HEK293 (cell line): ENCODE measurements around the gene ISOC2.

Experiments used
- EGR2 ChIP-seq: fragments of 450-650 bp; formaldehyde crosslinking; IDR thresholded peaks from 2 replicates; pipeline ENCODE4 v1.5.1; 2016; ENCODE audit warnings: low read depth, missing biosample characterization, missing genetic modification characterization
- GFI1B ChIP-seq: fragments of 450-650 bp; formaldehyde crosslinking; IDR thresholded peaks from 2 replicates; pipeline ENCODE4 v1.5.1; 2016; ENCODE audit warnings: missing biosample characterization, missing genetic modification characterization
- GLI2 ChIP-seq: fragments of 450-650 bp; formaldehyde crosslinking; IDR thresholded peaks from 2 replicates; pipeline ENCODE4; 2017; ENCODE audit warnings: missing biosample characterization, missing genetic modification characterization, low read depth, borderline replicate concordance
- REPIN1 ChIP-seq: fragments of 450-650 bp; formaldehyde crosslinking; IDR thresholded peaks from 2 replicates; pipeline ENCODE4 v1.5.1; 2017; ENCODE audit warnings: missing biosample characterization, missing genetic modification characterization, low read depth
- SCRT2 ChIP-seq: fragments of 450-650 bp; formaldehyde crosslinking; IDR thresholded peaks from 2 replicates; pipeline ENCODE4 v1.5.1; 2016; ENCODE audit warnings: missing biosample characterization, missing genetic modification characterization
- TRIM28 ChIP-seq: IDR thresholded peaks from 2 replicates; pipeline ENCODE4 v1.6.1; 2011; ENCODE audit warnings: low read length, control low read depth, borderline replicate concordance
- ZFHX2 ChIP-seq: fragments of 450-650 bp; formaldehyde crosslinking; conservative IDR thresholded peaks from 2 replicates; pipeline ENCODE4 v1.5.1; 2016; ENCODE audit warnings: missing biosample characterization, missing genetic modification characterization
- ZNF121 ChIP-seq: fragments of 450-650 bp; formaldehyde crosslinking; IDR thresholded peaks from 2 replicates; pipeline ENCODE4 v1.5.1; 2016; ENCODE audit warnings: missing biosample characterization, missing genetic modification characterization
- ZNF19 ChIP-seq: fragments of 450-650 bp; formaldehyde crosslinking; IDR thresholded peaks from 2 replicates; pipeline ENCODE4; 2016; ENCODE audit warnings: missing biosample characterization, missing genetic modification characterization, low read depth
- ZNF350 ChIP-seq: fragments of 450-650 bp; formaldehyde crosslinking; IDR thresholded peaks from 2 replicates; pipeline ENCODE4 v1.5.0; 2017; ENCODE audit warnings: missing biosample characterization, mild to moderate bottlenecking, missing genetic modification characterization
- ZNF354C ChIP-seq: fragments of 450-650 bp; formaldehyde crosslinking; IDR thresholded peaks from 2 replicates; pipeline ENCODE4 v1.5.1; 2016; ENCODE audit warnings: missing biosample characterization, missing genetic modification characterization, low read depth, borderline replicate concordance
- ZNF391 ChIP-seq: fragments of 450-650 bp; formaldehyde crosslinking; IDR thresholded peaks from 2 replicates; pipeline ENCODE4 v1.5.1; 2016; ENCODE audit warnings: low read depth, missing biosample characterization, missing genetic modification characterization, borderline replicate concordance
- ZNF404 ChIP-seq: fragments of 450-650 bp; formaldehyde crosslinking; IDR thresholded peaks from 2 replicates; pipeline ENCODE4 v1.5.1; 2017; ENCODE audit warnings: missing biosample characterization, missing genetic modification characterization
- ZNF530 ChIP-seq: fragments of 450-650 bp; formaldehyde crosslinking; IDR thresholded peaks from 2 replicates; pipeline ENCODE4 v1.5.1; 2016; ENCODE audit warnings: low read depth, missing biosample characterization, missing genetic modification characterization
- ZNF610 ChIP-seq: fragments of 450-650 bp; formaldehyde crosslinking; IDR thresholded peaks from 2 replicates; pipeline ENCODE4 v1.5.1; 2016; ENCODE audit warnings: missing biosample characterization, missing genetic modification characterization, borderline replicate concordance
- ZNF623 ChIP-seq: fragments of 450-650 bp; formaldehyde crosslinking; IDR thresholded peaks from 2 replicates; pipeline ENCODE4 v1.5.1; 2016; ENCODE audit warnings: missing biosample characterization, missing genetic modification characterization
- ZNF654 ChIP-seq: fragments of 450-650 bp; formaldehyde crosslinking; IDR thresholded peaks from 2 replicates; pipeline ENCODE4 v1.5.1; 2016; ENCODE audit warnings: low read depth, missing biosample characterization, missing genetic modification characterization
- ZNF76 ChIP-seq: fragments of 450-650 bp; formaldehyde crosslinking; IDR thresholded peaks from 2 replicates; pipeline ENCODE4; 2016; ENCODE audit warnings: low read depth, missing biosample characterization, missing genetic modification characterization, borderline replicate concordance
- ZNF768 ChIP-seq: fragments of 450-650 bp; formaldehyde crosslinking; IDR thresholded peaks from 2 replicates; pipeline ENCODE4 v1.5.1; 2018; ENCODE audit warnings: missing biosample characterization, mild to moderate bottlenecking, missing genetic modification characterization
- ZNF792 ChIP-seq: fragments of 450-650 bp; formaldehyde crosslinking; IDR thresholded peaks from 2 replicates; pipeline ENCODE4 v1.5.1; 2016; ENCODE audit warnings: missing biosample characterization, missing genetic modification characterization
- ZNF837 ChIP-seq: fragments of 450-650 bp; formaldehyde crosslinking; IDR thresholded peaks from 2 replicates; pipeline ENCODE4 v1.5.1; 2016; ENCODE audit warnings: missing biosample characterization, missing genetic modification characterization
- ZXDB ChIP-seq: fragments of 450-650 bp; formaldehyde crosslinking; IDR thresholded peaks from 2 replicates; pipeline ENCODE4 v1.5.1; 2016; ENCODE audit warnings: missing biosample characterization, missing genetic modification characterization
- TF ChIP-seq, protein P1 (sequence below): sonication (generic); formaldehyde crosslinking; IDR thresholded peaks from 2 replicates; pipeline ENCODE4 v1.8.1; 2022; ENCODE audit warnings: mild to moderate bottlenecking, moderate library complexity, missing genetic modification reagents
- TF ChIP-seq, protein P2 (sequence below): fragments of 450-650 bp; formaldehyde crosslinking; IDR thresholded peaks from 2 replicates; pipeline ENCODE4 v1.5.1; 2016; ENCODE audit warnings: missing biosample characterization, missing genetic modification characterization
- TF ChIP-seq, protein P3 (sequence below): fragments of 450-650 bp; formaldehyde crosslinking; optimal IDR thresholded peaks from 2 replicates; pipeline ENCODE3; 2016; ENCODE audit warnings: missing biosample characterization, mild to moderate bottlenecking, missing genetic modification characterization
- TF ChIP-seq, protein P4 (sequence below): fragments of 450-650 bp; formaldehyde crosslinking; IDR thresholded peaks from 2 replicates; pipeline ENCODE4 v1.5.1; 2016; ENCODE audit warnings: missing biosample characterization, missing genetic modification characterization, low read depth
- TF ChIP-seq, protein P5 (sequence below): fragments of 450-650 bp; formaldehyde crosslinking; IDR thresholded peaks from 2 replicates; pipeline ENCODE4 v1.5.1; 2016; ENCODE audit warnings: missing biosample characterization, missing genetic modification characterization
- TF ChIP-seq, protein P6 (sequence below): fragments of 450-650 bp; formaldehyde crosslinking; IDR thresholded peaks from 2 replicates; pipeline ENCODE4 v1.5.1; 2016; ENCODE audit warnings: missing biosample characterization, missing genetic modification characterization

ISOC2 gene

DNA sequence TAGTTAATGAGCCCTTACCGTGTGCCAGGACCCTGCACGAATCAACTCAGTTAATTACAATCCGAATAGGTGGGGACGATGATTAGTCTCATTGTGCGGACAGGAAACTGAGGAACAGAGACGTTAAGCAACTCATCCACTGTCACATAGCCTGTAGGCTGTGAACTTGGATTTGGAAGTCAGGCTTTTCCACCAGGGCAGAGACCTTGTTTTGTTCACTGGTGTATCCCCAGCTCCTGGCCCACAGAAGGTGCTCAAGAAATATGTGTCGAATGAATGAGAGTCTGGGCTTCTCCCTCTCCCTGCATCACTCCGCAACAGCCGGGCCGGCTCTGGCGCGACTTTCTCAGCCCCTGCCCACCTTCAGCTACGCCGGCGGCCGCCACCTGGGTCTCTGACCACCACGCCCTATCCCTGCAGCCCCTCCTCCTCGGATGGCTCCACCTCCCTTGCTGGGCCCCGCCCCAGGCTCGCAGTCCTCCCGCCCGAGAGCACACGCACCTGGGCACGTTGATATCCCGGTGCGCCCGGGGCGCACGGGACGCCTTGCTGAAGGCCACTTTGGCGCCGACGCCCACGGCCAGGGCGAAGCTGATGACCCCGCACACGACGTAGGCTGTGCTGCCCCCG, 19.6 kb downstream of the ISOC2 start (continued):
- TF ChIP-seq ZXDB (tag by site-specific recombination) (no peak), ZNF391 (tag by site-specific recombination) (no peak), EGR2 (tag by site-specific recombination) (0 out of 2 replicates have a peak, but pooled peaks have one; percentile 11), GLI2 (tag by site-specific recombination) (no peak), ZNF530 (no peak), ZNF121 (tag by site-specific recombination) (no peak), ZNF837 (no peak), ZNF610 (no peak), ZNF350 (no peak), SCRT2 (tag by site-specific recombination) (no peak), ZFHX2 (peak; percentile 72), ZNF768 (tag by site-specific recombination) (0 out of 2 replicates have a peak, but pooled peaks have one; percentile 27), ZNF654 (tag by site-specific recombination) (no peak), GFI1B (tag by site-specific recombination) (no peak), ZNF354C (no peak), TRIM28 (no peak), ZNF76 (tag by site-specific recombination) (no peak), ZNF623 (tag by site-specific recombination) (no peak), REPIN1 (tag by site-specific recombination) (no peak), ZNF404 (tag by site-specific recombination) (no peak), ZNF792 (tag by site-specific recombination) (no peak), ZNF19 (tag by site-specific recombination) (no peak)
- TF ChIP-seq, protein P1, sequence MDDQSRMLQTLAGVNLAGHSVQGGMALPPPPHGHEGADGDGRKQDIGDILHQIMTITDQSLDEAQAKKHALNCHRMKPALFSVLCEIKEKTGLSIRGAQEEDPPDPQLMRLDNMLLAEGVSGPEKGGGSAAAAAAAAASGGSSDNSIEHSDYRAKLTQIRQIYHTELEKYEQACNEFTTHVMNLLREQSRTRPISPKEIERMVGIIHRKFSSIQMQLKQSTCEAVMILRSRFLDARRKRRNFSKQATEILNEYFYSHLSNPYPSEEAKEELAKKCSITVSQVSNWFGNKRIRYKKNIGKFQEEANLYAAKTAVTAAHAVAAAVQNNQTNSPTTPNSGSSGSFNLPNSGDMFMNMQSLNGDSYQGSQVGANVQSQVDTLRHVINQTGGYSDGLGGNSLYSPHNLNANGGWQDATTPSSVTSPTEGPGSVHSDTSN (CRISPR knock-in tag), result 0 out of 2 replicates have a peak, but pooled peaks have one; percentile 22
- TF ChIP-seq, protein P2, sequence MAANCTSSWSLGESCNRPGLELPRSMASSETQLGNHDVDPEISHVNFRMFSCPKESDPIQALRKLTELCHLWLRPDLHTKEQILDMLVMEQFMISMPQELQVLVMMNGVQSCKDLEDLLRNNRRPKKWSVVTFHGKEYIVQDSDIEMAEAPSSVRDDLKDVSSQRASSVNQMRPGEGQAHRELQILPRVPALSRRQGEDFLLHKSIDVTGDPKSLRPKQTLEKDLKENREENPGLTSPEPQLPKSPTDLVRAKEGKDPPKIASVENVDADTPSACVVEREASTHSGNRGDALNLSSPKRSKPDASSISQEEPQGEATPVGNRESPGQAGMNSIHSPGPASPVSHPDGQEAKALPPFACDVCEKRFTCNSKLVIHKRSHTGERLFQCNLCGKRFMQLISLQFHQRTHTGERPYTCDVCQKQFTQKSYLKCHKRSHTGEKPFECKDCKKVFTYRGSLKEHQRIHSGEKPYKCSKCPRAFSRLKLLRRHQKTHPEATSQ (tag by site-specific recombination), result no peak
- TF ChIP-seq, protein P3, sequence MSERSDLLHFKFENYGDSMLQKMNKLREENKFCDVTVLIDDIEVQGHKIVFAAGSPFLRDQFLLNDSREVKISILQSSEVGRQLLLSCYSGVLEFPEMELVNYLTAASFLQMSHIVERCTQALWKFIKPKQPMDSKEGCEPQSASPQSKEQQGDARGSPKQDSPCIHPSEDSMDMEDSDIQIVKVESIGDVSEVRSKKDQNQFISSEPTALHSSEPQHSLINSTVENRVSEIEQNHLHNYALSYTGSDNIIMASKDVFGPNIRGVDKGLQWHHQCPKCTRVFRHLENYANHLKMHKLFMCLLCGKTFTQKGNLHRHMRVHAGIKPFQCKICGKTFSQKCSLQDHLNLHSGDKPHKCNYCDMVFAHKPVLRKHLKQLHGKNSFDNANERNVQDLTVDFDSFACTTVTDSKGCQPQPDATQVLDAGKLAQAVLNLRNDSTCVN (tag by site-specific recombination), result peak; percentile 22
- TF ChIP-seq, protein P4, sequence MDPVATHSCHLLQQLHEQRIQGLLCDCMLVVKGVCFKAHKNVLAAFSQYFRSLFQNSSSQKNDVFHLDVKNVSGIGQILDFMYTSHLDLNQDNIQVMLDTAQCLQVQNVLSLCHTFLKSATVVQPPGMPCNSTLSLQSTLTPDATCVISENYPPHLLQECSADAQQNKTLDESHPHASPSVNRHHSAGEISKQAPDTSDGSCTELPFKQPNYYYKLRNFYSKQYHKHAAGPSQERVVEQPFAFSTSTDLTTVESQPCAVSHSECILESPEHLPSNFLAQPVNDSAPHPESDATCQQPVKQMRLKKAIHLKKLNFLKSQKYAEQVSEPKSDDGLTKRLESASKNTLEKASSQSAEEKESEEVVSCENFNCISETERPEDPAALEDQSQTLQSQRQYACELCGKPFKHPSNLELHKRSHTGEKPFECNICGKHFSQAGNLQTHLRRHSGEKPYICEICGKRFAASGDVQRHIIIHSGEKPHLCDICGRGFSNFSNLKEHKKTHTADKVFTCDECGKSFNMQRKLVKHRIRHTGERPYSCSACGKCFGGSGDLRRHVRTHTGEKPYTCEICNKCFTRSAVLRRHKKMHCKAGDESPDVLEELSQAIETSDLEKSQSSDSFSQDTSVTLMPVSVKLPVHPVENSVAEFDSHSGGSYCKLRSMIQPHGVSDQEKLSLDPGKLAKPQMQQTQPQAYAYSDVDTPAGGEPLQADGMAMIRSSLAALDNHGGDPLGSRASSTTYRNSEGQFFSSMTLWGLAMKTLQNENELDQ (tag by site-specific recombination), result no peak
- TF ChIP-seq, protein P5, sequence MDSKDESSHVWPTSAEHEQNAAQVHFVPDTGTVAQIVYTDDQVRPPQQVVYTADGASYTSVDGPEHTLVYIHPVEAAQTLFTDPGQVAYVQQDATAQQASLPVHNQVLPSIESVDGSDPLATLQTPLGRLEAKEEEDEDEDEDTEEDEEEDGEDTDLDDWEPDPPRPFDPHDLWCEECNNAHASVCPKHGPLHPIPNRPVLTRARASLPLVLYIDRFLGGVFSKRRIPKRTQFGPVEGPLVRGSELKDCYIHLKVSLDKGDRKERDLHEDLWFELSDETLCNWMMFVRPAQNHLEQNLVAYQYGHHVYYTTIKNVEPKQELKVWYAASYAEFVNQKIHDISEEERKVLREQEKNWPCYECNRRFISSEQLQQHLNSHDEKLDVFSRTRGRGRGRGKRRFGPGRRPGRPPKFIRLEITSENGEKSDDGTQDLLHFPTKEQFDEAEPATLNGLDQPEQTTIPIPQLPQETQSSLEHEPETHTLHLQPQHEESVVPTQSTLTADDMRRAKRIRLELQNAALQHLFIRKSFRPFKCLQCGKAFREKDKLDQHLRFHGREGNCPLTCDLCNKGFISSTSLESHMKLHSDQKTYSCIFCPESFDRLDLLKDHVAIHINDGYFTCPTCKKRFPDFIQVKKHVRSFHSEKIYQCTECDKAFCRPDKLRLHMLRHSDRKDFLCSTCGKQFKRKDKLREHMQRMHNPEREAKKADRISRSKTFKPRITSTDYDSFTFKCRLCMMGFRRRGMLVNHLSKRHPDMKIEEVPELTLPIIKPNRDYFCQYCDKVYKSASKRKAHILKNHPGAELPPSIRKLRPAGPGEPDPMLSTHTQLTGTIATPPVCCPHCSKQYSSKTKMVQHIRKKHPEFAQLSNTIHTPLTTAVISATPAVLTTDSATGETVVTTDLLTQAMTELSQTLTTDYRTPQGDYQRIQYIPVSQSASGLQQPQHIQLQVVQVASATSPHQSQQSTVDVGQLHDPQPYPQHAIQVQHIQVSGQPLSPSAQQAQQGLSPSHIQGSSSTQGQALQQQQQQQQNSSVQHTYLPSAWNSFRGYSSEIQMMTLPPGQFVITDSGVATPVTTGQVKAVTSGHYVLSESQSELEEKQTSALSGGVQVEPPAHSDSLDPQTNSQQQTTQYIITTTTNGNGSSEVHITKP, result no peak
- TF ChIP-seq, protein P6, sequence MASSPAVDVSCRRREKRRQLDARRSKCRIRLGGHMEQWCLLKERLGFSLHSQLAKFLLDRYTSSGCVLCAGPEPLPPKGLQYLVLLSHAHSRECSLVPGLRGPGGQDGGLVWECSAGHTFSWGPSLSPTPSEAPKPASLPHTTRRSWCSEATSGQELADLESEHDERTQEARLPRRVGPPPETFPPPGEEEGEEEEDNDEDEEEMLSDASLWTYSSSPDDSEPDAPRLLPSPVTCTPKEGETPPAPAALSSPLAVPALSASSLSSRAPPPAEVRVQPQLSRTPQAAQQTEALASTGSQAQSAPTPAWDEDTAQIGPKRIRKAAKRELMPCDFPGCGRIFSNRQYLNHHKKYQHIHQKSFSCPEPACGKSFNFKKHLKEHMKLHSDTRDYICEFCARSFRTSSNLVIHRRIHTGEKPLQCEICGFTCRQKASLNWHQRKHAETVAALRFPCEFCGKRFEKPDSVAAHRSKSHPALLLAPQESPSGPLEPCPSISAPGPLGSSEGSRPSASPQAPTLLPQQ (tag by site-specific recombination), result no peak
